ENCODE measurements around the gene ZFX.

The ZFX gene

GRCh38 chrX:24253469-24253868 is 103.9 kb downstream of the ZFX start:
- Histone ChIP-seq H3K79me1 (ENCODE audit: low read length) (no peaks in the 10 kb centered on the region), H3K4me3 (ENCODE audit: low read length) (no peak overlapping the region)
- WGBS (ENCODE audit: extremely low coverage, insufficient coverage, low lambda C conversion rate), result no CpG with 5 or more reads among the region's 1 CpG

GRCh38 chrX:24257011-24257410 is 107.5 kb downstream of the ZFX start:
- Histone ChIP-seq H3K56ac (ENCODE audit: low read length) (no peak overlapping the region), H2BK5ac (ENCODE audit: low read length) (no peak overlapping the region), H4K8ac (ENCODE audit: low read depth, low read length) (no peak overlapping the region), H3K27ac (ENCODE audit: low read depth, low read length) (no peak overlapping the region), H3K4me1 (ENCODE audit: control insufficient read depth, low read depth, low read length) (no peaks in the 10 kb centered on the region), H3K23ac (ENCODE audit: low read length) (no peak overlapping the region), H3K36me3 (ENCODE audit: control insufficient read depth, insufficient read depth, low read length) (no peaks in the 10 kb centered on the region), H3K4me2 (ENCODE audit: low read length) (no peak overlapping the region), H3K79me2 (ENCODE audit: control insufficient read depth, insufficient read depth, low read length) (no peaks in the 10 kb centered on the region), H3K18ac (ENCODE audit: low read length) (no peak overlapping the region), H2AK5ac (ENCODE audit: low read length) (no peak overlapping the region), H3K27me3 (ENCODE audit: insufficient read depth, low read length, poor library complexity) (no peaks in the 10 kb centered on the region), H4K5ac (ENCODE audit: low read length) (no peak overlapping the region), H2BK120ac (ENCODE audit: low read depth, low read length) (no peak overlapping the region), H3K4ac (ENCODE audit: low read depth, low read length) (no peak overlapping the region), H3K9ac (ENCODE audit: low read length) (no peak overlapping the region), H3K79me1 (ENCODE audit: low read length) (no peaks in the 10 kb centered on the region), H2BK15ac (replicated peaks; ENCODE audit: low read depth) (no peak overlapping the region), H3K4me3 (ENCODE audit: low read length) (no peak overlapping the region)
- DNase-seq, result no peak
- WGBS (ENCODE audit: extremely low coverage, insufficient coverage, low lambda C conversion rate), result no CpG with 5 or more reads among the region's 1 CpG

More at GRCh38 chrX:24253469-24253868, 103.9 kb downstream of the ZFX start:
- Histone ChIP-seq H2BK15ac (replicated peaks; ENCODE audit: low read depth) (no peak overlapping the region), H3K27me3 (ENCODE audit: insufficient read depth, low read length, poor library complexity) (no peaks in the 10 kb centered on the region), H3K9ac (ENCODE audit: low read length) (no peak overlapping the region), H3K27ac (ENCODE audit: low read depth, low read length) (no peak overlapping the region), H3K23ac (ENCODE audit: low read length) (no peak overlapping the region), H3K79me2 (ENCODE audit: control insufficient read depth, insufficient read depth, low read length) (no peaks in the 10 kb centered on the region), H4K8ac (ENCODE audit: low read depth, low read length) (no peak overlapping the region), H4K5ac (ENCODE audit: low read length) (no peak overlapping the region), H2BK5ac (ENCODE audit: low read length) (no peak overlapping the region), H3K18ac (ENCODE audit: low read length) (no peak overlapping the region), H3K4me2 (ENCODE audit: low read length) (no peak overlapping the region), H3K4ac (ENCODE audit: low read depth, low read length) (no peak overlapping the region), H3K36me3 (ENCODE audit: control insufficient read depth, insufficient read depth, low read length) (no peaks in the 10 kb centered on the region), H3K56ac (ENCODE audit: low read length) (no peak overlapping the region), H2AK5ac (ENCODE audit: low read length) (no peak overlapping the region), H2BK120ac (ENCODE audit: low read depth, low read length) (no peak overlapping the region), H3K4me1 (ENCODE audit: control insufficient read depth, low read depth, low read length) (no peaks in the 10 kb centered on the region)
- no peak for DNase-seq

GRCh38 chrX:24259544-24260240 is 110.2 kb downstream of the ZFX start:
- no peak overlapping the region for H3K23ac ChIP-seq (ENCODE audit: low read length)
- H3K56ac ChIP-seq (ENCODE audit: low read length), result no peak overlapping the region
- H3K27me3 ChIP-seq (ENCODE audit: insufficient read depth, low read length, poor library complexity), result no peaks in the 10 kb centered on the region
- H3K4ac ChIP-seq (ENCODE audit: low read depth, low read length), result no peak overlapping the region
- no peak overlapping the region for H2AK5ac ChIP-seq (ENCODE audit: low read length)
- H3K79me1 ChIP-seq (ENCODE audit: low read length), result no peaks in the 10 kb centered on the region
- DNase-seq, result peak; percentile 56
- no peak overlapping the region for H2BK5ac ChIP-seq (ENCODE audit: low read length)
- no peak overlapping the region for H3K4me3 ChIP-seq (ENCODE audit: low read length)
- H3K18ac ChIP-seq (ENCODE audit: low read length), result no peak overlapping the region
- no peak overlapping the region for H4K5ac ChIP-seq (ENCODE audit: low read length)
- H3K27ac ChIP-seq (ENCODE audit: low read depth, low read length), result no peak overlapping the region
- no CpG with 5 or more reads among the region's 9 CpGs for WGBS (ENCODE audit: extremely low coverage, insufficient coverage, low lambda C conversion rate)
- H3K79me2 ChIP-seq (ENCODE audit: control insufficient read depth, insufficient read depth, low read length), result no peaks in the 10 kb centered on the region
- no peak overlapping the region for H2BK15ac ChIP-seq (replicated peaks; ENCODE audit: low read depth)
- no peak overlapping the region for H4K8ac ChIP-seq (ENCODE audit: low read depth, low read length)
- H3K4me1 ChIP-seq (ENCODE audit: control insufficient read depth, low read depth, low read length), result no peaks in the 10 kb centered on the region
- H2BK120ac ChIP-seq (ENCODE audit: low read depth, low read length), result no peak overlapping the region
- no peak overlapping the region for H3K4me2 ChIP-seq (ENCODE audit: low read length)
- no peaks in the 10 kb centered on the region for H3K36me3 ChIP-seq (ENCODE audit: control insufficient read depth, insufficient read depth, low read length)
- H3K9ac ChIP-seq (ENCODE audit: low read length), result no peak overlapping the region

- Histone ChIP-seq H3K23ac (ENCODE audit: low read length) (no peak overlapping the region), H3K4me1 (ENCODE audit: control insufficient read depth, low read depth, low read length) (no peaks in the 10 kb centered on the region), H3K18ac (ENCODE audit: low read length) (no peak overlapping the region), H3K79me1 (ENCODE audit: low read length) (no peaks in the 10 kb centered on the region), H3K56ac (ENCODE audit: low read length) (no peak overlapping the region), H2BK15ac (replicated peaks; ENCODE audit: low read depth) (no peak overlapping the region), H3K4me3 (ENCODE audit: low read length) (no peak overlapping the region), H2BK120ac (ENCODE audit: low read depth, low read length) (no peak overlapping the region), H4K5ac (ENCODE audit: low read length) (no peak overlapping the region), H3K9ac (ENCODE audit: low read length) (no peak overlapping the region), H3K36me3 (ENCODE audit: control insufficient read depth, insufficient read depth, low read length) (no peaks in the 10 kb centered on the region), H3K27me3 (ENCODE audit: insufficient read depth, low read length, poor library complexity) (no peaks in the 10 kb centered on the region), H4K8ac (ENCODE audit: low read depth, low read length) (no peak overlapping the region), H3K4ac (ENCODE audit: low read depth, low read length) (no peak overlapping the region), H3K27ac (ENCODE audit: low read depth, low read length) (no peak overlapping the region), H3K4me2 (ENCODE audit: low read length) (no peak overlapping the region), H2AK5ac (ENCODE audit: low read length) (no peak overlapping the region), H2BK5ac (ENCODE audit: low read length) (no peak overlapping the region), H3K79me2 (ENCODE audit: control insufficient read depth, insufficient read depth, low read length) (no peaks in the 10 kb centered on the region)
- WGBS (ENCODE audit: extremely low coverage, insufficient coverage, low lambda C conversion rate), result no CpG with 5 or more reads among the region's 10 CpGs
- DNase-seq, result no peak
Measured at GRCh38 chrX:24260842-24261550, 111.5 kb downstream of the ZFX start.

GRCh38 chrX:24262309-24262708 is 112.8 kb downstream of the ZFX start:
- no CpG with 5 or more reads among the region's 3 CpGs for WGBS (ENCODE audit: extremely low coverage, insufficient coverage, low lambda C conversion rate)
- Histone ChIP-seq H3K56ac (ENCODE audit: low read length) (no peak overlapping the region), H3K27me3 (ENCODE audit: insufficient read depth, low read length, poor library complexity) (no peaks in the 10 kb centered on the region), H2BK15ac (replicated peaks; ENCODE audit: low read depth) (no peak overlapping the region), H2BK5ac (ENCODE audit: low read length) (no peak overlapping the region), H3K79me2 (ENCODE audit: control insufficient read depth, insufficient read depth, low read length) (no peaks in the 10 kb centered on the region), H3K4me1 (ENCODE audit: control insufficient read depth, low read depth, low read length) (no peaks in the 10 kb centered on the region), H3K9ac (ENCODE audit: low read length) (no peak overlapping the region), H4K8ac (ENCODE audit: low read depth, low read length) (no peak overlapping the region), H3K4me3 (ENCODE audit: low read length) (no peak overlapping the region), H2BK120ac (ENCODE audit: low read depth, low read length) (no peak overlapping the region), H3K79me1 (ENCODE audit: low read length) (no peaks in the 10 kb centered on the region), H3K23ac (ENCODE audit: low read length) (no peak overlapping the region), H4K5ac (ENCODE audit: low read length) (no peak overlapping the region), H2AK5ac (ENCODE audit: low read length) (no peak overlapping the region), H3K4ac (ENCODE audit: low read depth, low read length) (no peak overlapping the region), H3K36me3 (ENCODE audit: control insufficient read depth, insufficient read depth, low read length) (no peaks in the 10 kb centered on the region), H3K27ac (ENCODE audit: low read depth, low read length) (no peak overlapping the region), H3K4me2 (ENCODE audit: low read length) (no peak overlapping the region), H3K18ac (ENCODE audit: low read length) (no peak overlapping the region)
- no peak for DNase-seq
